ENCODE results near the gene CMC1.
"Not testable (repeated sequence)": the region's sequence is repeated elsewhere in the genome, so short reads cannot be mapped to it uniquely, and the experiment has no call there.

CMC1 gene

GRCh38 chr3:28241221-28242160 is at the start of gene CMC1:
Gene CMC1, plus strand, starts transcription at chr3:28241619. Its CDS starts 175 bp downstream, at chr3:28241794.
- DNase-seq, result peak; percentile 95

GRCh38 chr3:28198161-28198560 is 43.3 kb upstream of the CMC1 start:
- DNase-seq, result no peak

GRCh38 chr3:28198974-28199373 is 42.4 kb upstream of the CMC1 start:
- no peak for DNase-seq

GRCh38 chr3:28199643-28200042 is 41.8 kb upstream of the CMC1 start:
- DNase-seq, result not testable (repeated sequence)

- DNase-seq, result not testable (repeated sequence)
These were observed 41.0 kb upstream of the CMC1 start for GRCh38 chr3:28200366-28200848.

GRCh38 chr3:28206479-28206878 is 34.9 kb upstream of the CMC1 start:
- DNase-seq, result no peak

GRCh38 chr3:28207000-28207733 is 34.3 kb upstream of the CMC1 start:
- DNase-seq, result no peak

GRCh38 chr3:28210968-28211713 is 30.3 kb upstream of the CMC1 start:
- no peak for DNase-seq

- DNase-seq, result no peak
These were observed 28.7 kb upstream of the CMC1 start for GRCh38 chr3:28212681-28213080.

GRCh38 chr3:28215407-28215806 is 26.0 kb upstream of the CMC1 start:
- DNase-seq, result no peak

GRCh38 chr3:28218071-28218916 is 23.1 kb upstream of the CMC1 start:
- DNase-seq, result no peak

- no peak for DNase-seq
These were observed 22.6 kb upstream of the CMC1 start for GRCh38 chr3:28218917-28219198.

GRCh38 chr3:28224430-28224829 is 17.0 kb upstream of the CMC1 start:
- DNase-seq, result peak; percentile 48

GRCh38 chr3:28226020-28226419 is 15.4 kb upstream of the CMC1 start:
- no peak for DNase-seq

GRCh38 chr3:28228623-28229022 is 12.8 kb upstream of the CMC1 start:
- no peak for DNase-seq

GRCh38 chr3:28232659-28233058 is 8.8 kb upstream of the CMC1 start:
- DNase-seq, result no peak

- DNase-seq, result no peak
These were observed 7.0 kb upstream of the CMC1 start for GRCh38 chr3:28234454-28234853.

GRCh38 chr3:28239108-28239507 is 2.3 kb upstream of the CMC1 start:
- no peak for DNase-seq

- DNase-seq, result no peak
These were observed 978 bp upstream of the CMC1 start for GRCh38 chr3:28240441-28240840.

- no peak for DNase-seq
These were observed 1.1 kb downstream of the CMC1 start for GRCh38 chr3:28242519-28242918.

- DNase-seq, result no peak
These were observed 2.1 kb downstream of the CMC1 start for GRCh38 chr3:28243424-28244106.

GRCh38 chr3:28244491-28244890 is 3.1 kb downstream of the CMC1 start:
- no peak for DNase-seq
